ENCODE data around the gene SPAG4.
A peak's percentile ranks its signal among the peaks of the same experiment; 100 is the strongest.

SPAG4 gene

GRCh38 chr20:35618263-35619131 is 2.9 kb downstream of the SPAG4 start:
- TF ChIP-seq, protein P1, sequence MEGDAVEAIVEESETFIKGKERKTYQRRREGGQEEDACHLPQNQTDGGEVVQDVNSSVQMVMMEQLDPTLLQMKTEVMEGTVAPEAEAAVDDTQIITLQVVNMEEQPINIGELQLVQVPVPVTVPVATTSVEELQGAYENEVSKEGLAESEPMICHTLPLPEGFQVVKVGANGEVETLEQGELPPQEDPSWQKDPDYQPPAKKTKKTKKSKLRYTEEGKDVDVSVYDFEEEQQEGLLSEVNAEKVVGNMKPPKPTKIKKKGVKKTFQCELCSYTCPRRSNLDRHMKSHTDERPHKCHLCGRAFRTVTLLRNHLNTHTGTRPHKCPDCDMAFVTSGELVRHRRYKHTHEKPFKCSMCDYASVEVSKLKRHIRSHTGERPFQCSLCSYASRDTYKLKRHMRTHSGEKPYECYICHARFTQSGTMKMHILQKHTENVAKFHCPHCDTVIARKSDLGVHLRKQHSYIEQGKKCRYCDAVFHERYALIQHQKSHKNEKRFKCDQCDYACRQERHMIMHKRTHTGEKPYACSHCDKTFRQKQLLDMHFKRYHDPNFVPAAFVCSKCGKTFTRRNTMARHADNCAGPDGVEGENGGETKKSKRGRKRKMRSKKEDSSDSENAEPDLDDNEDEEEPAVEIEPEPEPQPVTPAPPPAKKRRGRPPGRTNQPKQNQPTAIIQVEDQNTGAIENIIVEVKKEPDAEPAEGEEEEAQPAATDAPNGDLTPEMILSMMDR (IDR thresholded peaks at IDR 0.05; ENCODE audit: extremely low read depth, missing control alignments), result no peak
- peak; percentile 42 for DNase-seq (ENCODE audit: low spot score)

GRCh38 chr20:35619196-35620095 is 3.8 kb downstream of the SPAG4 start:
- TF ChIP-seq, protein P1 (IDR thresholded peaks at IDR 0.05; ENCODE audit: extremely low read depth, missing control alignments), result peak; percentile 41

DNA sequence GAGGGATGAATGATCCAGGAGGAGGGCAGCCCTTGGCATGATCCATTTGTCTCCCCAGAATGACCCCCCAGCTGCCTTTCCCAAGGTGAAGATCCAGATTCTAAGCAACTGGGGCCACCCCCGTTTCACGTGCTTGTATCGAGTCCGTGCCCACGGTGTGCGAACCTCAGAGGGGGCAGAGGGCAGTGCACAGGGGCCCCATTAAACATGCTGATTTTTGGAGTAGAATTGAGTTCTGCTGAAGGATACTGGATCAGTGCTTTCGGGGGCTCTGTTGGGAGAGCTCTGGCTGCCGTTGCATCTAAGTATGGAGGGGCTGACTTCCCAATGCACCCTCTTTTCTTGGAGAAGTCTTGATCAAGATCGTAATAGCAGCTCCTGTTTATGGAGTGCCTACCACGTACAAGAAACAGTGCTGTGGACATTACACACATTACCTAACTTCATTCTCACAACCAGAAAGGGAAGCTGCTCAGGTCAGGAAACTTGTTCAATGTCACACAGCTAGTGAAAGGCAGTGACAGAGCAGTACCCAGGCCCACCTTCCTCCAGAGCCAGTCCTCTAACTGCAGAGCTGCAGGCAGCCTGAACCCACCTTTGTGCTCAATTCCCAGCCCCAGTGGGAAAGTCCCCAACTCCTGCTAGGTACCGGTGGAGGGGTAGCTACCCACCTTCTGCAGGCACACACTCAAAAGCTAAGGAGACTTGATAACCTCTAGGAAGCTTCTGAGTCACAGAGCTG is 5.4 kb downstream of the SPAG4 start:
- TF ChIP-seq, protein P1 (IDR thresholded peaks at IDR 0.05; ENCODE audit: extremely low read depth, missing control alignments), result no peak
- DNase-seq (ENCODE audit: low spot score), result no peak

More at GRCh38 chr20:35619196-35620095, 3.8 kb downstream of the SPAG4 start:
- DNase-seq (ENCODE audit: low spot score), result peak; percentile 78

DNA sequence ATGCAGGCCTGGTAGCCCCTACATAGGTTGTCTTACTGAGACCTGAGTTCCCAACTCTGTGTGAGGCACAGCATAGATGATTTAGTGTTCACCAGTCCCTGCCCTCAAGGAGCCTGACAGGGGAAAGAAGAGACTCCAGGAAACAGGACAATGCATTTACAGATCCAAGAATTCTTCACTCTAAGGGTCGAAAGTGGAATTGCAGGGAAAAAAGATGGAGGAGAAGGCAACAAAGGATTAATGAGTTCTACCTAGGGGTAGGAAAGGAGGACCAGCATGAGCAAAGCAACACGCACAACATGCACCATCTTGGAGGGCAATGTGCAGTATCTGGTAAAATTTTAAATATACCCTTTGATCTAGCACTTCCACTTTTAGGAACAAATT is 5.9 kb downstream of the SPAG4 start:
- TF ChIP-seq, protein P1 (IDR thresholded peaks at IDR 0.05; ENCODE audit: extremely low read depth, missing control alignments), result no peak
- no peak for DNase-seq (ENCODE audit: low spot score)

DNA sequence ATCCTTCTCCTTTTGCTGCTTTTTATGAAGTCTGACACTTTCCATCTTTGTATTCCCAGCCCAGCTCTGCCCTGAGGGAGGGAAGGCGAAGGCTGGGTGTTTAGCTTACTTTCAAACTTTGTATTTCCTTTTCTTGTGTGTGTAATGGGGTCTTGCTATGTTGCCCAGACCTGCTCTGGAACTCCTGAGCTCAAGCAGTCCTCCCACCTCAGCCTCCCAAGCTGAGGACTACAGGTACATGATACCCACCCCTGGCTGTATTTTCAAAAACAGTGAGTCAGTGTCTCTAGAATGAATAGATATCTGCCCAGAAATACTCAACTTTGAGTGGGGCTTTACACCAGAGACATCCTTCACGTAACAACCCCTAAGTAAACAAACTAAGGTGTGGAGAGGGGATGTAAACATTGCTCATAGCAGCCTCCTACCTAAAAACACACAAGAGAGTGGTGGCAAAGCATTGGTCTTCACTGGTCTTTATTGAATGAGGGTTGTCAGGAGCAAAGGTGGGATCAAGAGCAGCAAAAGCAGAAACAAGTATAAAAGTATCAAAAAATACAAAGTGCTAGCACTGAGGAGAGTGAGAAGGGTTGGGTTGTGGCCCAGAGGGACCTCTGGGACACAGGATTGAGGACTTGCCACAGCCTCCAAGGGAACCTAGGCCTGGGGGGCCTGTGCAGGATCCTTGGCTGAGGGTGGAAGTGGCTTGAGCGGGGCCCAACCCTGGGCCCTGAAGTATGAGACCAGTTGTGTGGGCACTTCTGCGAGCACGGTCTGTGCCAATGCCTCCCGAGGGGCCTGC is 10.2 kb downstream of the SPAG4 start:
- TF ChIP-seq, protein P1 (IDR thresholded peaks at IDR 0.05; ENCODE audit: extremely low read depth, missing control alignments), result no peak
- no peak for DNase-seq (ENCODE audit: low spot score)

GRCh38 chr20:35626386-35627001 is 10.9 kb downstream of the SPAG4 start:
- no peak for DNase-seq (ENCODE audit: low spot score)
- TF ChIP-seq, protein P1 (IDR thresholded peaks at IDR 0.05; ENCODE audit: extremely low read depth, missing control alignments), result no peak
